Measurements from ENCODE around the gene NFIB. TPM values are rescaled to one million over a fixed set of nuclear protein-coding genes. Genes with fewer than 3 reads are reported as not detected.

The NFIB gene
- total and polyA plus RNA-seq, 10 of the 15 experiments (the other 5 are each of a cell fraction or from before 2014, with no cell fraction given): under 0.01 to 0.19 (median 0.05) TPM; not detected in 3

- TF ChIP-seq CHD1 (IDR thresholded peaks at IDR 0.05; ENCODE audit: low read depth, low read length) (no peak), NFYB (IDR thresholded peaks at IDR 0.05; ENCODE audit: insufficient read depth, low read depth, low read length) (no peak), BCLAF1 (IDR thresholded peaks at IDR 0.05) (no peak), MTA3 (IDR thresholded peaks at IDR 0.05; ENCODE audit: borderline replicate concordance, low read length) (no peak), SPI1 (IDR thresholded peaks at IDR 0.05; ENCODE audit: borderline replicate concordance, insufficient read depth, low read depth, low read length) (no peak), RB1 (IDR thresholded peaks at IDR 0.05; ENCODE audit: borderline replicate concordance) (no peak), ZBED1 (IDR thresholded peaks at IDR 0.05; ENCODE audit: borderline replicate concordance) (no peak), ESRRA (IDR thresholded peaks at IDR 0.05; ENCODE audit: low read length) (no peak), NFIC (IDR thresholded peaks at IDR 0.05; ENCODE audit: low read depth, low read length) (no peak), FOXM1 (IDR thresholded peaks at IDR 0.05; ENCODE audit: low read depth, low read length) (no peak), USF1 (IDR thresholded peaks at IDR 0.05; ENCODE audit: borderline replicate concordance, extremely low read length, insufficient read depth, low read depth, low read length) (no peak)
These were observed 4.5 kb downstream of the NFIB start (continued) for GRCh38 chr9:14309403-14309802.

Data from GM12878 (cell line).